ENCODE measurements around the gene RHBDF2. TPM values are rescaled to one million over a fixed set of nuclear protein-coding genes. Genes with fewer than 3 reads are reported as not detected.

RHBDF2 gene
- total RNA-seq, 5 donors from 2014 or later (not counting 1 experiment from before 2014, with no cell fraction given) = 35.2 to 99.0 (median 74.0) TPM

GRCh38 chr17:76453431-76453743 lies 47.8 kb downstream of the RHBDF2 start:
- H3K4me3 Mint-ChIP-seq = peak overlapping the region; percentile 76 to 81 (median 76)
- H3K36me3 Mint-ChIP-seq = no peaks in the 10 kb centered on the region
- Histone ChIP-seq H3K27me3 (replicated peaks in 1 of 2; ENCODE audit: control insufficient read depth in 2 of 2, extremely low read depth in 1 of 2, insufficient read depth in 2 of 2, low read length in 1 of 2) (no peaks in the 10 kb centered on the region), H3K36me3 (ENCODE audit: control insufficient read depth in 2 of 2, extremely low read depth in 1 of 2, insufficient read depth in 1 of 2, low read length in 1 of 2) (peaks cover 0 to 4% of the 10 kb centered on the region in 2 donors), H3K27ac (ENCODE audit: low read length) (peak overlapping the region; percentile 63), H3K4me3 (ENCODE audit: control insufficient read depth in 1 of 2, extremely low read depth in 1 of 2, low read length in 1 of 2) (peak overlapping the region in 1 of 2 donors; percentile 16), H3K4me1 (ENCODE audit: control insufficient read depth in 1 of 2, extremely low read depth in 1 of 2, insufficient read depth in 2 of 2, low read length in 2 of 2) (peaks cover 10 to 23% of the 10 kb centered on the region in 2 experiments), H3K9me3 (no peaks in the 10 kb centered on the region)
- H3K27ac Mint-ChIP-seq = peak overlapping the region; percentile 87 to 89
- no peaks in the 10 kb centered on the region for H3K9me3 Mint-ChIP-seq
- POLR2A ChIA-PET = interaction anchor here (0.6 to 1.0 kb wide), 2 partner anchors 282 to 765 kb away, joined by 3 to 5 read pairs; no protein-coding TSS in a partner anchor
- DNase-seq (no peak), ATAC-seq (replicated peaks in 1 of 4) (no peak)
- 0% methylated on average over 2 of the region's 6 CpGs for WGBS (ENCODE audit: insufficient coverage)
- CTCF ChIA-PET = interaction anchor here (0.6 to 1.4 kb wide), 7 partner anchors 9 to 372 kb away, joined by 3 to 4 read pairs (median 3); no protein-coding TSS in a partner anchor
- no peaks in the 10 kb centered on the region for H3K27me3 Mint-ChIP-seq
- peaks cover 36 to 43% (median 37%) of the 10 kb centered on the region in 3 donors for H3K4me1 Mint-ChIP-seq

GRCh38 chr17:76452660-76453430 lies 48.4 kb downstream of the RHBDF2 start, which contains the start of gene UBE2O:
TSS of gene UBE2O (minus strand) at chr17:76453152. CDS start at chr17:76453141, 11 bp downstream.
- ChIA-PET POLR2A (interaction anchor here in 1 of 2 donors (1.0 kb wide), 1 partner anchor 282 kb away, joined by 3 read pairs; no protein-coding TSS in a partner anchor), CTCF (interaction anchor here (0.6 to 1.4 kb wide), 6 partner anchors 9 to 373 kb away, joined by 3 to 4 read pairs (median 3); no protein-coding TSS in a partner anchor)
- Mint-ChIP-seq H3K27ac (peak within 1 kb of the TSS; percentile 87 to 89), H3K4me3 (peak within 1 kb of the TSS; percentile 81 to 87 (median 85)), H3K4me1 (peaks cover 42 to 49% (median 43%) of the 10 kb centered on the region in 3 donors), H3K9me3 (no peaks in the 10 kb centered on the region), H3K27me3 (no peaks in the 10 kb centered on the region), H3K36me3 (no peaks in the 10 kb centered on the region)
- peak; percentile 82 to 97 (median 91) for DNase-seq
- Histone ChIP-seq H3K27me3 (replicated peaks in 1 of 2; ENCODE audit: control insufficient read depth in 2 of 2, extremely low read depth in 1 of 2, insufficient read depth in 2 of 2, low read length in 1 of 2) (no peaks in the 10 kb centered on the region), H3K4me1 (ENCODE audit: control insufficient read depth in 1 of 2, extremely low read depth in 1 of 2, insufficient read depth in 2 of 2, low read length in 2 of 2) (peaks cover 10 to 23% of the 10 kb centered on the region in 2 experiments), H3K9me3 (no peaks in the 10 kb centered on the region), H3K36me3 (ENCODE audit: control insufficient read depth in 2 of 2, extremely low read depth in 1 of 2, insufficient read depth in 1 of 2, low read length in 1 of 2) (peaks cover 0 to 4% of the 10 kb centered on the region in 2 donors), H3K27ac (ENCODE audit: low read length) (peak within 1 kb of the TSS; percentile 63), H3K4me3 (ENCODE audit: control insufficient read depth in 1 of 2, extremely low read depth in 1 of 2, low read length in 1 of 2) (peak within 1 kb of the TSS; percentile 62 to 67)
- ATAC-seq (replicated peaks in 1 of 4) = peak; percentile 91 to 93 (median 92)
- WGBS (ENCODE audit: insufficient coverage) = under 1% methylated on average over 101 of the region's 101 CpGs

GRCh38 chr17:76452127-76452659 lies 49.0 kb downstream of the RHBDF2 start:
- no peaks in the 10 kb centered on the region for H3K27me3 Mint-ChIP-seq
- Histone ChIP-seq H3K36me3 (ENCODE audit: control insufficient read depth in 2 of 2, extremely low read depth in 1 of 2, insufficient read depth in 1 of 2, low read length in 1 of 2) (peaks cover 0 to 4% of the 10 kb centered on the region in 2 donors), H3K4me1 (ENCODE audit: control insufficient read depth in 1 of 2, extremely low read depth in 1 of 2, insufficient read depth in 2 of 2, low read length in 2 of 2) (peaks cover 10 to 23% of the 10 kb centered on the region in 2 experiments), H3K27me3 (replicated peaks in 1 of 2; ENCODE audit: control insufficient read depth in 2 of 2, extremely low read depth in 1 of 2, insufficient read depth in 2 of 2, low read length in 1 of 2) (no peaks in the 10 kb centered on the region), H3K27ac (ENCODE audit: low read length) (no peak overlapping the region), H3K4me3 (ENCODE audit: control insufficient read depth in 1 of 2, extremely low read depth in 1 of 2, low read length in 1 of 2) (peak overlapping the region; percentile 62 to 67), H3K9me3 (no peaks in the 10 kb centered on the region)
- no peaks in the 10 kb centered on the region for H3K36me3 Mint-ChIP-seq
- no peaks in the 10 kb centered on the region for H3K9me3 Mint-ChIP-seq
- CTCF ChIA-PET = no interaction called here
- DNase-seq (peak in 5 of 35 experiments; percentile 8 to 39 (median 15)), ATAC-seq (replicated peaks in 1 of 4) (peak in 3 of 4 experiments; percentile 3 to 28 (median 17))
- H3K4me3 Mint-ChIP-seq = peak overlapping the region; percentile 81 to 87 (median 85)
- WGBS (ENCODE audit: insufficient coverage) = 1% methylated on average over 28 of the region's 29 CpGs
- H3K27ac Mint-ChIP-seq = peak overlapping the region; percentile 49 to 64
- POLR2A ChIA-PET = no interaction called here
- peaks cover 48 to 55% (median 49%) of the 10 kb centered on the region in 3 donors for H3K4me1 Mint-ChIP-seq

GRCh38 chr17:76451506-76451905 lies 49.7 kb downstream of the RHBDF2 start:
- no peak overlapping the region for H3K27ac ChIP-seq (ENCODE audit: low read length)
- Mint-ChIP-seq H3K27ac (no peak overlapping the region), H3K9me3 (no peaks in the 10 kb centered on the region), H3K36me3 (no peaks in the 10 kb centered on the region), H3K27me3 (no peaks in the 10 kb centered on the region), H3K4me1 (peaks cover 53 to 59% (median 55%) of the 10 kb centered on the region in 3 donors), H3K4me3 (peak overlapping the region; percentile 81 to 87 (median 85))
- 89% methylated on average over 4 of the region's 6 CpGs for WGBS (ENCODE audit: insufficient coverage)
- CTCF ChIA-PET = interaction anchor here in 1 of 2 donors (0.8 kb wide), 1 partner anchor 52 kb away, joined by 3 read pairs; no protein-coding TSS in a partner anchor
- no peaks in the 10 kb centered on the region for H3K27me3 ChIP-seq (replicated peaks in 1 of 2; ENCODE audit: control insufficient read depth in 2 of 2, extremely low read depth in 1 of 2, insufficient read depth in 2 of 2, low read length in 1 of 2)
- POLR2A ChIA-PET = no interaction called here
- H3K4me1 ChIP-seq (ENCODE audit: control insufficient read depth in 1 of 2, extremely low read depth in 1 of 2, insufficient read depth in 2 of 2, low read length in 2 of 2) = peaks cover 10 to 23% of the 10 kb centered on the region in 2 experiments
- no peak for DNase-seq
- no peak for ATAC-seq (replicated peaks in 1 of 4)
- H3K36me3 ChIP-seq (ENCODE audit: control insufficient read depth in 2 of 2, extremely low read depth in 1 of 2, insufficient read depth in 1 of 2, low read length in 1 of 2) = peaks cover 0 to 4% of the 10 kb centered on the region in 2 donors
- H3K9me3 ChIP-seq = no peaks in the 10 kb centered on the region
- peak overlapping the region in 1 of 2 donors; percentile 67 for H3K4me3 ChIP-seq (ENCODE audit: control insufficient read depth in 1 of 2, extremely low read depth in 1 of 2, low read length in 1 of 2)

GRCh38 chr17:76449126-76449525 lies 52.1 kb downstream of the RHBDF2 start:
- no peaks in the 10 kb centered on the region for H3K9me3 Mint-ChIP-seq
- ATAC-seq (replicated peaks in 1 of 4) = no peak
- DNase-seq = no peak
- H3K4me1 Mint-ChIP-seq = peaks cover 77 to 80% (median 77%) of the 10 kb centered on the region in 3 donors
- no peak overlapping the region for H3K27ac ChIP-seq (ENCODE audit: low read length)
- no peaks in the 10 kb centered on the region for H3K9me3 ChIP-seq
- ChIA-PET CTCF (interaction anchor here in 1 of 2 donors (0.8 kb wide), 1 partner anchor 15 kb away, joined by 3 read pairs; no protein-coding TSS in a partner anchor), POLR2A (interaction anchor here in 1 of 2 donors (0.6 kb wide), 1 partner anchor 279 kb away, joined by 10 read pairs; no protein-coding TSS in a partner anchor)
- no peaks in the 10 kb centered on the region for H3K36me3 Mint-ChIP-seq
- H3K4me1 ChIP-seq (ENCODE audit: control insufficient read depth in 1 of 2, extremely low read depth in 1 of 2, insufficient read depth in 2 of 2, low read length in 2 of 2) = peaks cover 10 to 23% of the 10 kb centered on the region in 2 experiments
- H3K36me3 ChIP-seq (ENCODE audit: control insufficient read depth in 2 of 2, extremely low read depth in 1 of 2, insufficient read depth in 1 of 2, low read length in 1 of 2) = peaks cover 0 to 4% of the 10 kb centered on the region in 2 donors
- H3K4me3 ChIP-seq (ENCODE audit: control insufficient read depth in 1 of 2, extremely low read depth in 1 of 2, low read length in 1 of 2) = no peak overlapping the region
- no peaks in the 10 kb centered on the region for H3K27me3 Mint-ChIP-seq
- no peak overlapping the region for H3K27ac Mint-ChIP-seq
- no peaks in the 10 kb centered on the region for H3K27me3 ChIP-seq (replicated peaks in 1 of 2; ENCODE audit: control insufficient read depth in 2 of 2, extremely low read depth in 1 of 2, insufficient read depth in 2 of 2, low read length in 1 of 2)
- 100% methylated on average over 2 of the region's 6 CpGs for WGBS (ENCODE audit: insufficient coverage)
- no peak overlapping the region for H3K4me3 Mint-ChIP-seq

All from T-cell (primary cell).